Measurements from ENCODE around the gene ANKS1B.

DNA sequence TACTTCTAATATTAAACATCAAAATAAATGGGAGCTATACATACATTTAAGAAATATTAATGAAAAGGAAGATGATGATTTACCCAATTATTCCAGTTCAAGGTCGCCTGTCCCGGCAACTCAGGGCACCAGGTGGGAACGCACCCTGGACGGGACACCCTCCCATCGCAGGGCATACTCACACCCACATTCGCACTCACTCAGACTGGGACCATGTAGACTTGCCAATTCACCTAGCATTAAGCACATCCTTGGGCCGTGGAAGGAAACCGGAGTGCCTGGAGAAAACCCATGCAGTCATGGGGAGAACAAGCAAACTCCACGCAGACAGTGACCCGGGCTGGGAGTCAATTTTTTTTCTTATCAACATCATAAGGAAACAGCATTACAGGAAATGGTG is 864.8 kb downstream of the ANKS1B start:
- TF ChIP-seq, protein P1, sequence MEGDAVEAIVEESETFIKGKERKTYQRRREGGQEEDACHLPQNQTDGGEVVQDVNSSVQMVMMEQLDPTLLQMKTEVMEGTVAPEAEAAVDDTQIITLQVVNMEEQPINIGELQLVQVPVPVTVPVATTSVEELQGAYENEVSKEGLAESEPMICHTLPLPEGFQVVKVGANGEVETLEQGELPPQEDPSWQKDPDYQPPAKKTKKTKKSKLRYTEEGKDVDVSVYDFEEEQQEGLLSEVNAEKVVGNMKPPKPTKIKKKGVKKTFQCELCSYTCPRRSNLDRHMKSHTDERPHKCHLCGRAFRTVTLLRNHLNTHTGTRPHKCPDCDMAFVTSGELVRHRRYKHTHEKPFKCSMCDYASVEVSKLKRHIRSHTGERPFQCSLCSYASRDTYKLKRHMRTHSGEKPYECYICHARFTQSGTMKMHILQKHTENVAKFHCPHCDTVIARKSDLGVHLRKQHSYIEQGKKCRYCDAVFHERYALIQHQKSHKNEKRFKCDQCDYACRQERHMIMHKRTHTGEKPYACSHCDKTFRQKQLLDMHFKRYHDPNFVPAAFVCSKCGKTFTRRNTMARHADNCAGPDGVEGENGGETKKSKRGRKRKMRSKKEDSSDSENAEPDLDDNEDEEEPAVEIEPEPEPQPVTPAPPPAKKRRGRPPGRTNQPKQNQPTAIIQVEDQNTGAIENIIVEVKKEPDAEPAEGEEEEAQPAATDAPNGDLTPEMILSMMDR (conservative IDR thresholded peaks at IDR 0.05; ENCODE audit: low read length), result no peak
- no peak for TF ChIP-seq EZH2phosphoT487 (IDR thresholded peaks at IDR 0.05; ENCODE audit: borderline replicate concordance)
